MM.1S (cell line): Measurements from ENCODE around the gene TSEN2.
"Not testable (repeated sequence)": the region's sequence is repeated elsewhere in the genome, so short reads cannot be mapped to it uniquely, and the experiment has no call there.

Experiments
- DNase-seq: peaks from one replicate; pipeline ENCODE4 v3.0.0-alpha.2; 2015
- H2AFZ ChIP-seq: fragments of 300-600 bp; sonication (generic); 2 replicates; pipeline ENCODE4 v1.6.0; 2016; ENCODE audit warnings: antibody characterized with exemption, low read length
- H3F3A ChIP-seq: fragments of 300-600 bp; sonication (generic); 2 replicates; pipeline ENCODE4 v1.6.1; 2016; ENCODE audit warnings: mild to moderate bottlenecking, antibody characterized with exemption, low read length, moderate library complexity, mixed read lengths; ENCODE audit not compliant: insufficient read depth
- H3K27ac ChIP-seq: fragments of 300-600 bp; sonication (generic); 2 replicates; pipeline ENCODE4 v1.5.1; 2016; ENCODE audit warnings: mild to moderate bottlenecking, low read length
- H3K27me3 ChIP-seq: fragments of 300-600 bp; sonication (generic); replicated peaks from 2 replicates; pipeline ENCODE4 v1.6.0; 2016; ENCODE audit warnings: low read length; ENCODE audit not compliant: insufficient read depth
- H3K36me3 ChIP-seq: fragments of 300-600 bp; sonication (generic); replicated peaks from 2 replicates; pipeline ENCODE4 v1.6.1; 2016; ENCODE audit warnings: mild to moderate bottlenecking, low read length, mixed read lengths; ENCODE audit not compliant: insufficient read depth
- H3K4me1 ChIP-seq: fragments of 300-600 bp; sonication (generic); 2 replicates; pipeline ENCODE4 v1.6.1; 2016; ENCODE audit warnings: low read length, mixed read lengths
- H3K4me2 ChIP-seq: fragments of 300-600 bp; sonication (generic); 2 replicates; pipeline ENCODE4 v1.6.0; 2016; ENCODE audit warnings: low read depth, low read length
- H3K4me3 ChIP-seq: fragments of 300-600 bp; sonication (generic); 2 replicates; pipeline ENCODE4 v1.5.1; 2016; ENCODE audit warnings: low read length, mixed read lengths
- H3K79me2 ChIP-seq: fragments of 300-600 bp; sonication (generic); 2 replicates; pipeline ENCODE4 v1.6.1; 2016; ENCODE audit warnings: mixed run types, low read length, mixed read lengths
- H3K9ac ChIP-seq: fragments of 300-600 bp; sonication (generic); 2 replicates; pipeline ENCODE4 v1.6.1; 2016; ENCODE audit warnings: low read length, mixed read lengths
- H3K9me2 ChIP-seq: fragments of 300-600 bp; sonication (generic); replicated peaks from 2 replicates; pipeline ENCODE4 v1.6.1; 2016; ENCODE audit warnings: mild to moderate bottlenecking, low read length, mixed read lengths; ENCODE audit not compliant: insufficient read depth
- H3K9me3 ChIP-seq: fragments of 300-600 bp; sonication (generic); replicated peaks from 2 replicates; pipeline ENCODE4 v1.6.1; 2016; ENCODE audit warnings: mild to moderate bottlenecking, low read length, mixed read lengths; ENCODE audit not compliant: insufficient read depth
- H4K20me1 ChIP-seq: fragments of 300-600 bp; sonication (generic); 2 replicates; pipeline ENCODE4 v1.6.1; 2016; ENCODE audit warnings: mild to moderate bottlenecking, low read length, moderate library complexity, mixed read lengths; ENCODE audit not compliant: insufficient read depth
- CTCF ChIP-seq: fragments of 300-600 bp; sonication (generic); IDR thresholded peaks from 2 replicates; pipeline ENCODE4 v1.5.1; 2016; ENCODE audit warnings: antibody characterized with exemption, low read length, mixed read lengths
- EZH2 ChIP-seq: fragments of 300-600 bp; sonication (generic); optimal IDR thresholded peaks from 2 replicates; pipeline ENCODE3; 2017; ENCODE audit warnings: low read depth, mild to moderate bottlenecking, antibody characterized with exemption, low read length, mixed read lengths
- EZH2phosphoT487 ChIP-seq: fragments of 300-600 bp; sonication (generic); IDR thresholded peaks from 2 replicates; pipeline ENCODE4 v1.6.1; 2018; ENCODE audit warnings: antibody characterized with exemption, low read length

TSEN2 gene

GRCh38 chr3:12456441-12456840 is 27.8 kb upstream of the TSEN2 start:
- TF ChIP-seq EZH2 (no peak), EZH2phosphoT487 (no peak), CTCF (no peak)
- no peaks in the 10 kb centered on the region for H3K36me3 ChIP-seq
- no peaks in the 10 kb centered on the region for H3K9me2 ChIP-seq
- DNase-seq, result no peak
- H3K4me1 ChIP-seq, result no peaks in the 10 kb centered on the region
- H3K27me3 ChIP-seq, result no peaks in the 10 kb centered on the region
- no peak overlapping the region for H3K4me3 ChIP-seq
- H4K20me1 ChIP-seq, result no peaks in the 10 kb centered on the region
- no peak overlapping the region for H2AFZ ChIP-seq
- H3K4me2 ChIP-seq, result no peak overlapping the region
- H3K79me2 ChIP-seq, result no peaks in the 10 kb centered on the region
- no peak overlapping the region for H3K27ac ChIP-seq
- no peaks in the 10 kb centered on the region for H3F3A ChIP-seq
- no peaks in the 10 kb centered on the region for H3K9me3 ChIP-seq
- no peak overlapping the region for H3K9ac ChIP-seq

GRCh38 chr3:12457380-12457779 is 26.9 kb upstream of the TSEN2 start:
- not testable (repeated sequence) for H3F3A ChIP-seq, H3K27ac ChIP-seq, H3K27me3 ChIP-seq, H3K4me1 ChIP-seq, H3K4me2 ChIP-seq, H3K9ac ChIP-seq, H2AFZ ChIP-seq, H3K9me3 ChIP-seq, H3K9me2 ChIP-seq, H3K79me2 ChIP-seq, H4K20me1 ChIP-seq, H3K36me3 ChIP-seq, DNase-seq, H3K4me3 ChIP-seq

GRCh38 chr3:12458901-12459300 is 25.4 kb upstream of the TSEN2 start:
- Histone ChIP-seq H4K20me1 (no peaks in the 10 kb centered on the region), H3K79me2 (no peaks in the 10 kb centered on the region), H3K4me3 (no peak overlapping the region), H3K9me2 (no peaks in the 10 kb centered on the region), H3K36me3 (no peaks in the 10 kb centered on the region), H3K4me2 (no peak overlapping the region), H3K9me3 (no peaks in the 10 kb centered on the region), H3K4me1 (no peaks in the 10 kb centered on the region), H2AFZ (no peak overlapping the region), H3K27me3 (no peaks in the 10 kb centered on the region), H3K27ac (no peak overlapping the region), H3F3A (no peaks in the 10 kb centered on the region), H3K9ac (no peak overlapping the region)
- TF ChIP-seq EZH2phosphoT487, result no peak
- no peak for TF ChIP-seq CTCF
- TF ChIP-seq EZH2, result no peak
- DNase-seq, result no peak

- H3K36me3 ChIP-seq, result no peaks in the 10 kb centered on the region
- H3K27ac ChIP-seq, result no peak overlapping the region
- no peaks in the 10 kb centered on the region for H3K27me3 ChIP-seq
- no peaks in the 10 kb centered on the region for H3K79me2 ChIP-seq
- H2AFZ ChIP-seq, result no peak overlapping the region
- no peaks in the 10 kb centered on the region for H3K9me2 ChIP-seq
- no peak for DNase-seq
- no peak overlapping the region for H3K4me2 ChIP-seq
- H3F3A ChIP-seq, result no peaks in the 10 kb centered on the region
- no peaks in the 10 kb centered on the region for H3K4me1 ChIP-seq
- no peaks in the 10 kb centered on the region for H3K9me3 ChIP-seq
- no peak overlapping the region for H3K9ac ChIP-seq
- H4K20me1 ChIP-seq, result no peaks in the 10 kb centered on the region
- no peak overlapping the region for H3K4me3 ChIP-seq
- no peak for TF ChIP-seq EZH2
- no peak for TF ChIP-seq CTCF
- TF ChIP-seq EZH2phosphoT487, result no peak
Observed at GRCh38 chr3:12460127-12460526, 24.2 kb upstream of the TSEN2 start.
